Activated T-helper 2 cell treated with anti-CD3 and anti-CD28 coated beads, Interferon-gamma antibody, Interleukin-2, Interleukin-4, amounts not matched to agents 10 μg/mL and 5 μg/mL and 100 μg/mL, durations not matched to agents 14 hours and 24 hours and 36 hours (primary cell): ENCODE measurements around the gene PTPRN2. TPM values are rescaled to one million over a fixed set of nuclear protein-coding genes. Genes with fewer than 3 reads are reported as not detected.

Experiments used
- DNase-seq: peaks from one replicate; pipeline ENCODE4 v3.0.0; 2021; ENCODE audit warnings: low spot score
- H3K27ac Mint-ChIP-seq: one replicate; pipeline ENCODE4 v1.8.0; 2021; ENCODE audit warnings: mixed read lengths
- H3K27me3 Mint-ChIP-seq: one replicate; pipeline ENCODE4 v1.8.0; 2021; ENCODE audit warnings: low read depth, mixed read lengths
- H3K36me3 Mint-ChIP-seq: one replicate; pipeline ENCODE4 v1.8.0; 2021; ENCODE audit warnings: low read depth, mixed read lengths
- H3K4me1 Mint-ChIP-seq: one replicate; pipeline ENCODE4 v1.8.0; 2021; ENCODE audit warnings: low read depth, mixed read lengths
- H3K4me3 Mint-ChIP-seq: one replicate; pipeline ENCODE4 v1.8.0; 2021; ENCODE audit warnings: low read depth, mild to moderate bottlenecking, moderate library complexity, mixed read lengths
- H3K9me3 Mint-ChIP-seq: one replicate; pipeline ENCODE4 v1.8.0; 2021; ENCODE audit warnings: mixed read lengths
- intact Hi-C: fragments of 100-400 bp; cut with micrococcal nuclease; formaldehyde crosslinking; loops from one replicate; pipeline ENCODE4 v1.15.1; 2023
- total RNA-seq: library from RNA; stranded (reverse); gene quantifications from 2 replicates; pipeline ENCODE4 v1.2.3, GENCODE V29; 2022

Gene PTPRN2
- total RNA-seq, 1 donor from 2014 or later = 1.3 TPM

DNA sequence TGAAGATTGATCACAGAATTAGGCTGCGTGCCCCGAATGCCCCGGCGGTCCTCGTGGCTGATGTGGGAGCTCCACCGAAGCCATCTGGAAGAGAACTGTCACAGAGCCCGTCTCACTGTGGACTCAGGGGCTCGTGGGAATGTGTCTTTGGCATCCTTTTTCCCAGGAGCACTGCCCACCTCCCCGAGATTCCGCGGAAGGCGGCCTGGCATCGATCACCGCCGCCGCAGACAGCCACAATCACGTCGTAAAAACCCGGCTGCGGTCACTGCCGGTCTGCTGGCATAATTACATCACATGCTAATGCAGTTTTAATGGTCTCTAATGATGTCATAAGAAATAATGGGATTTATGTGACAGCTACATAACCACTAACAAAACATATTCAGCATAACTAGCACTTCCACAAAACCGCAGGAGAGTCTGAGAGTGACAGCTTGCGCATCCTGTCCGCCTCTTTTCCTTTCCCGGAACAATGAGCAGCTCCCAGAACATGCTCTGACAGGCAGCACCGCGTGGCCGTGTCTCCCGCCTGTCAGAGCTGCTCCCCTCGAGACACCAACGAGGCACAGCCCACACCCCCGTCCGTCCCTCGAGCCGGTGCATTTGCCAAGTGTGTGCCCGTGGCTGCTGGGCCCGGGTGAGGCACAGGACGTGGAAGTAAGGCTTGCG lies 490.0 kb downstream of the PTPRN2 start:
- Mint-ChIP-seq H3K27me3 (no peaks in the 10 kb centered on the region), H3K9me3 (peaks cover 7% of the 10 kb centered on the region), H3K4me3 (no peak overlapping the region), H3K4me1 (no peaks in the 10 kb centered on the region), H3K36me3 (no peaks in the 10 kb centered on the region), H3K27ac (no peak overlapping the region)
- intact Hi-C loops = no loop called here
- no peak for DNase-seq

DNA sequence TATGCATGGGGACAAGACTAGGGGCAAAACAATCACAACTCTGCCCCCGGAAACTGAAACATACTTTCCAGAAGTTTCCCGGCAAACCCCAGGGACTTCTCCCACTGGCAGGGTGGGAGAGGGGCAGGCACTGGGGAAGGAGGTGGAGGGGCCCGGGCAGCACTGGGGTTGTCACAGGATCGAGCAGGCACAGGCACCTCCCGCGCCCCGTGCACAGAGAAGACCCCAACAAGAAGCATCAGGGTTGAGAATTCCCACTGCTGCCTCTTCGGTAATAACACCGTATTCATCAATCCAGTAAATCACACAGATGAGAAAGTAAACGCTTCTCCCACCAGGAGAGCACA lies 490.5 kb downstream of the PTPRN2 start:
- intact Hi-C loops = no loop called here
- Mint-ChIP-seq H3K27me3 (no peaks in the 10 kb centered on the region), H3K36me3 (no peaks in the 10 kb centered on the region), H3K27ac (no peak overlapping the region), H3K4me3 (no peak overlapping the region), H3K9me3 (peaks cover 7% of the 10 kb centered on the region), H3K4me1 (no peaks in the 10 kb centered on the region)
- DNase-seq = no peak

DNA sequence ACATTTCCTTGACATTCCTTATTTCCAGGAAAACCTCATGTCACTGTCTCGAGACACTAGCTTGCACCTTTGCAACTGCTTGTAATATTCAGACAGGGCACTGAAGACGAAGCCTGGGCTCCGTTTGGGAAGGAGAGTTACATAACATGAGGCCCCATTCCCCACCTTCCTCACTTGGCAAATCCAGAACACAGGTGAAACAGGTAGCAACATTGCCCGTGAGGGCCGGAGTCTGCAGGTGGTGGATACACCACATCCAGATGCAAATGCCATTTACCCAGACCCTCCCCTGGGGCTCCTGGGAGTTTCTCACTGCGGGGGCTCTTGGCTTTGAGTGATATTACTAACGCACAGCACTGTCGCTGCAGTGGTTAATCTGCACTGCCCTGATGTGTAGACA lies 491.0 kb downstream of the PTPRN2 start:
- Mint-ChIP-seq H3K36me3 (no peaks in the 10 kb centered on the region), H3K27ac (no peak overlapping the region), H3K4me1 (no peaks in the 10 kb centered on the region), H3K27me3 (no peaks in the 10 kb centered on the region), H3K4me3 (no peak overlapping the region), H3K9me3 (peaks cover 7% of the 10 kb centered on the region)
- intact Hi-C loops = no loop called here
- no peak for DNase-seq

DNA sequence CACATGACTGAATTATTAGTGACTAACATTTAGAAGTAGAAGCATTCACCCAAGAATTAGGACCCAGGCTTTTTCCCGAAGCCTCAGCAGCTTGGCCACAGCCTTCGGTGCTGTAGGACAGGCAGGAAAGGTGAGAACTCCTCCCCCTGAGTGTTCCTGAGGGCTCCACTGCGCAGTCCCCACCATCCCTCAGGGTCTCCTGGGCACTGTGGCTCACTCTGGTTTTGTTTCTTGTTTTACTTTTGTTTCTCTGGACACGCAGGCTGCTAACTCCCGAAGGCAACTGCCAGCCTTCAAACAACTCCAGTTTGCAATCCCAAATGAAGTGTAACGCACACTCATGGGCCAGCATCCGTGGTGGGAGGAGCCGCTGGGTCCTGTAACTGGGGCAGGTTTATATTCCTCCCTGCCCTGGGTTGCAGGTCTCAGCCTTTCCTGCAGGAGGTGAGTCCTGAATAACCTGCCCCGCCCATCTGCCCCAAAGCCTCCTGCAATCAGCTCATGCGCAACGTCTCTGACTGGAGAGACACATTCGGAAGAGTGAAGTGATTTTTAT lies 492.9 kb downstream of the PTPRN2 start:
- H3K27me3 Mint-ChIP-seq = no peaks in the 10 kb centered on the region
- peaks cover 4% of the 10 kb centered on the region for H3K9me3 Mint-ChIP-seq
- no peak overlapping the region for H3K27ac Mint-ChIP-seq
- H3K4me1 Mint-ChIP-seq = no peaks in the 10 kb centered on the region
- H3K4me3 Mint-ChIP-seq = no peak overlapping the region
- intact Hi-C loops = no loop called here
- H3K36me3 Mint-ChIP-seq = no peaks in the 10 kb centered on the region
- DNase-seq = no peak

DNA sequence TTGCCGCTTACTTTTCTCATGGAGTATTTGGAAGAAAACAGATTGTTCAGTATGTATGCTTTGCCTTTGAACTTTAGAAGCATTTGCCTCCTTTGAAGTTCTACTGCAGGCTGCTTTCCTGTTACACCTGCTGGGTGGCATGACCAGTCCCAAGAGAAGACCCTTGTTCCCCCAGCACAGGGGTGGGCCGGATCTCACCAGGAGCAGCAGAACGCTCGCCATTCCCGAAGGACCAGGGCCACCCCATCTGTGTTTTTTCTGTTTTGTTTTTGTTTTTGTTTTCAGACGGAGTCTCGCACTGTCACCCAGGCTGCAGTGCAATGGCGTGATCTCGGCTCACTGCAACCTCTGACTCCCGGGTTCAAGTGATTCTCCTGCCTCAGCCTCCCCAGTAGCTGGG lies 493.6 kb downstream of the PTPRN2 start:
- Mint-ChIP-seq H3K27me3 (no peaks in the 10 kb centered on the region), H3K27ac (no peak overlapping the region), H3K4me3 (no peak overlapping the region), H3K4me1 (no peaks in the 10 kb centered on the region), H3K36me3 (no peaks in the 10 kb centered on the region), H3K9me3 (peaks cover 8% of the 10 kb centered on the region)
- intact Hi-C loops = no loop called here
- no peak for DNase-seq

DNA sequence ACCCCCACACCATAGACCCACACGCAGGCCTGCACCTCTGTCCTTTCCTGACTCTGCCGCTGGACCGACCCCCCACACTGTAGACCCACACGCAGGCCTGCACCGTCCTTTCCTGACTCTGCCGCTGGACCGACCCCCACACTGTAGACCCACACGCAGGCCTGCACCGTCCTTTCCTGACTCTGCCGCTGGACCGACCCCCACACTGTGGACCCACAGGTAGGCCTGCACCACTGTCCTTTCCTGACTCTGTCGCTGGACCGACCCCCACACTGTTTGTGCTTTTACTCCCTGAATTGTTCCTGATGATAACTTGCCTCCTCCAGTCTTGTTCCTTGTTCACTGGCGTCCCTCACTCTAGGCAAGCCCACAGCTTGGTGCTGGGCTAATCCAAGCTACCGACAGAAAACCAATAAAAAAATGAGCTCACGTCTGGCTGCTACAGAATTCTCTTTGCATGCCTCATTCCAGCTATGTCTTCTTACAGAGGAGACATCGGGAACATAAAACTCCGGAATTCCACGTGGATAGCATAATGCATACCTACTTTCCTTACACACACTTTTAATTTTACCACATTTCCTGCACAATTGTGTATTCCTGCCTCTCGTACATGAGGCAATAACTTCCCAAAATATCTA lies 494.3 kb downstream of the PTPRN2 start:
- intact Hi-C loops = no loop called here
- H3K9me3 Mint-ChIP-seq = peaks cover 8% of the 10 kb centered on the region
- no peaks in the 10 kb centered on the region for H3K4me1 Mint-ChIP-seq
- H3K27ac Mint-ChIP-seq = no peak overlapping the region
- no peaks in the 10 kb centered on the region for H3K36me3 Mint-ChIP-seq
- no peak for DNase-seq
- no peak overlapping the region for H3K4me3 Mint-ChIP-seq
- no peaks in the 10 kb centered on the region for H3K27me3 Mint-ChIP-seq

DNA sequence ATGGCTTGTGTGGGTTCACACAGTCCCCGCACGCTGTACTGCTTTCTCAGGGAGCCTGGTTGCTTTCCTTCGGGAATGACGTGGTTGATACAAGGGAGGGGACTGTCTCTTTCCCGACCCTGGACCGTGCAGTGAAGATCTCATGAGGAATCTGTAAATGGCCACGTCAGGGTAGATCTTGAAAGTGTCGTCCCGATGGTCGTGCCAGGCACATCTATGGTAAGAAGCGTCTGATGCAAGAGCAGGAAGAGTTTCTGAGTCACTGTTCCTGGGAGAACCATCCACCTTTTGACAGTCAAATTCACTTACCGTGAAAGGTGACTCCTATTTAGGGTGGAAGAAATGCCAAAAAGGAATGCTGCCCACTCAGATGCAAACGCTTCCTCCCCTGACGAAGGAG lies 500.4 kb downstream of the PTPRN2 start:
- H3K9me3 Mint-ChIP-seq = peaks cover 35% of the 10 kb centered on the region
- no peak overlapping the region for H3K4me3 Mint-ChIP-seq
- no peak for DNase-seq
- no peaks in the 10 kb centered on the region for H3K27me3 Mint-ChIP-seq
- H3K4me1 Mint-ChIP-seq = no peaks in the 10 kb centered on the region
- no peak overlapping the region for H3K27ac Mint-ChIP-seq
- intact Hi-C loops = no loop called here
- peaks cover 4% of the 10 kb centered on the region for H3K36me3 Mint-ChIP-seq

DNA sequence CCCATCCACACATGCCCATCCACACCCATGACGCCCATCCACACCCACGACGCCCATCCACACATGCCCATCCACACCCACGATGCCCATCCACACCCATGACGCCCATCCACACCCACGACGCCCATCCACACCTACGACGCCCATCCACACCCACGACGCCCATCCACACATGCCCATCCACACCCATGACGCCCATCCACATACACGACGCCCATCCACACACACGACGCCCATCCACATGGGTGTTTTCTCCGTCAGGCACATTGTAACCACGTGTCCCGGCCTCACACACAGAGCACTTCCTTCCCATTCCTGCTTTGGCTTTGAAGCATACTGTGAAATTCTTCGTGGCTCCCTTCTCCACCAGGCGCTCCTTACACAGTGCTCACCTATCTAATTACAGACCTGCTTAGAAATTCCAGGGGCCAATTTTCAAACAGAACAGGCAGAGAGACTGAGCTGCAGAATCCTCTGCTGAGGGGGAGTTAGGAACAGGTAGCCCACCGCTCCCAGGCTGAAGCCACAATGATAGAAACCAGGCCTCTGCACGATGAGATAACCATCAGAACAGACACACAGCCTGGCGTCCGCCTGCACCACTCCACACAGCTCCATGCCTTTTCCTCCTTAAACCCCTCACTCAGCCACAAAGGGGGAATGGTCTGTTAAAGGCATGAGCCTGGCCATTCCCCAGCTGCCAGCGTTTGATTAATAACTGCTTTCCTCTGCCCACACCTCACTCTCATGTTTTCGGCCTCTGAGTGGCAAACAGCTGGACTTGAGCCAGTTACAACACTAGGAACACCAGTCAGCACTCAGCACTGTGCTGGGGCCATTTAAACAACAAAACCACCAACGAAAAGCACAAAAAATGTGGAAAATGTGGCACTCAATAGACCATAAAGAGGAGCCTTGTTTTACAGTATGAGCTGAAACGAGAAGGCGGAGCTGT lies 501.6 kb downstream of the PTPRN2 start:
- Mint-ChIP-seq H3K27ac (no peak overlapping the region), H3K27me3 (no peaks in the 10 kb centered on the region), H3K36me3 (peaks cover 4% of the 10 kb centered on the region), H3K4me1 (no peaks in the 10 kb centered on the region), H3K9me3 (peaks cover 35% of the 10 kb centered on the region), H3K4me3 (no peak overlapping the region)
- intact Hi-C loops = no loop called here
- DNase-seq = no peak

DNA sequence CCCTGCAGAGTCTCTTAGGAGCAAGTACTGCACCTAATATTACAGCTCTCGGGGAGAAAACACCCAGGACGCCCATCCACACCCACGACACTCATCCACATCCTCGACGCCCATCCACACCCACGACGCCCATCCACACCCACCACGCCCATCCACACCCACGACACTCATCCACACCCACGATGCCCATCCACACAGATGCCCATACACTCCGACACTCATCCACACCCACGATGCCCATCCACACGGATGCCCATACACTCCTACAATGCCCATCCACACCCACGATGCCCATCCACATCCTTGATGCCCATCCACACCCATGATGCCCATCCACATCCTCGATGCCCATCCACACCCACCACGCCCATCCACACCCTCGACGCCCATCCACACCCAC lies 503.1 kb downstream of the PTPRN2 start:
- intact Hi-C loops = no loop called here
- Mint-ChIP-seq H3K4me1 (no peaks in the 10 kb centered on the region), H3K9me3 (peaks cover 29% of the 10 kb centered on the region), H3K36me3 (peaks cover 4% of the 10 kb centered on the region), H3K27me3 (no peaks in the 10 kb centered on the region), H3K27ac (no peak overlapping the region), H3K4me3 (no peak overlapping the region)
- DNase-seq = no peak

DNA sequence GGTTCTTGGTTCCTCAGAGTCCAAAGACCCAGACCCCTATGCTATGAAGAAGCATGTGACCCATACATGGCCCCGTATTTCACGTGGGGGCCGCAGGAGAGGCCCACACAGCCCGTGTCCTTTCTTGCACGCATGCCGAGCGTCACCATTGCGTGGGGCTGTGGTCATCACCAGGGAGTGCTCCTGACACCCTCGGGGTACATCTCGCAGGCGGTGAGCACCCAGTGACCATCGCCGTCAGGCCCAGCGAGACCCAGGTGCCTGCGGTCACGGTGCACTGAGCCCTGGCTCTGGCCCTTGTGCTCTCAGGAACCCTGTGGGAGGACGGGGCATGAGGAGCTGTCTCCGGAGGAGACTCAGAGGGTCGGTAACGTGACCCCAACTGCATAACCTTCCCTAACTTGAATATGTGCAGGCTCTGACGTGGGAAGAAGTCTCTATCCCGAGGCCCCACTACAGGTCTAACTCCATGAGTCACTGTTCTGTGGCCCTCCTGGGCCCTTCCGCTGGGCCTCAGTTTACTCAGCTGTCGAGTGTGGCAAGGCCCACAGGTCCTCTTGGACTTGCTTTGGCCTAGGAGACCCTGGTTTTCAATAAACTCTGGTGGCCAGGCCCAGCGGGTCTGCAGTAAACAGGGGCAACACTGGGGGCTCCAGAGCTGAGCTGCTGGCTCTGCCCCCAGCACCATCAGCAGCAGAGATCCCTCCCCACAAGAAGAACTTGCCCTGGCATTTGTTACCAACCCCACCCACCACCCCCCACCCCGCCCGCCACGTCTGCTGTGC lies 503.9 kb downstream of the PTPRN2 start:
- intact Hi-C loops = no loop called here
- H3K27ac Mint-ChIP-seq = no peak overlapping the region
- H3K4me3 Mint-ChIP-seq = no peak overlapping the region
- peaks cover 27% of the 10 kb centered on the region for H3K9me3 Mint-ChIP-seq
- H3K27me3 Mint-ChIP-seq = no peaks in the 10 kb centered on the region
- no peaks in the 10 kb centered on the region for H3K4me1 Mint-ChIP-seq
- peaks cover 4% of the 10 kb centered on the region for H3K36me3 Mint-ChIP-seq
- DNase-seq = no peak

DNA sequence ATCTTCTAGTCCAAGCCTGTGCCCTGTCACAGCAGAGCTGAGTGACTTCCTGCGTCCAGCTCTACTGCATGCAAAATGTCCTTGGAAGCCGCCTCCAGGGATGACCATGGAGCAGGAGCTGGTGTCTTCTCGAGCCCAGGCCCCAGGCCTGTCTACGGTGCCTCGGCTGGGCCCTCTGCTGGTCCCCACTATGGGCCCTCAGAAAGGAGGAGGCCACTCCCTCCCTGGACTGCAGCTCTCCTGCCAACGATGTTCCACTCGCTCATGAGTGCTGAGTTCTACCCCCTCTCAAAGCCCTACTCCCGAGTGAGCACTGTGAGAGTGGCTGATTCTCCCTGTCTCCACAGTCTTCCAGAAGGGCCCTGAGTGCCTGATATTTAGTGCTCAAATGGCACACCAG lies 504.9 kb downstream of the PTPRN2 start:
- H3K27me3 Mint-ChIP-seq = no peaks in the 10 kb centered on the region
- H3K9me3 Mint-ChIP-seq = peaks cover 27% of the 10 kb centered on the region
- H3K4me1 Mint-ChIP-seq = no peaks in the 10 kb centered on the region
- H3K27ac Mint-ChIP-seq = no peak overlapping the region
- intact Hi-C loops = no loop called here
- DNase-seq = no peak
- peaks cover 4% of the 10 kb centered on the region for H3K36me3 Mint-ChIP-seq
- no peak overlapping the region for H3K4me3 Mint-ChIP-seq

DNA sequence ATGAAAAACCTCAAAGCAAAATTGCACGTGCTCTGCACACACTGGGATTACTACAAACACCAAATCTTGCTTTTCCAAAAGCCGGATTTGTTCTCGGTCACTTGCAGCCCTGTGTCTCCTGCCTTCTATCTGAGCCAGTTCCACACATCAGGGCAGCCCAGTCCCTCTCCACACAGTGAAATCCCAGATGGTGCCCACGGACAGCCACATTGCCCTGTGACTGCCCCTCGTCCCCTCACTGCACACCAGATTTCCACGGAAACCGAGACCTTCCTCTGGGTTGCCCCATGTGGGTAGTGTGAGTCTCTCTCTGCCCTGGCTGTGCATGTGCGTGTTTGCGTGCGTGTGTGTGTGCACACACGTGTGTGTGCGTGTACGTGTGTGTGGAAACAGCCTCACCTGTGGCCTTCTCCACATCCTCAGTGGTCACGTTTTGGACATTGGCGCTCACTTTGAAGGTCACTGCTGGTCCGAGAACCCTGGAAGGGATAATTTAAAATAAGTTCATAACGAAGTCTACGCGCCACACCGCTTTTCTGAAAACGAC lies 506.7 kb downstream of the PTPRN2 start:
- no peaks in the 10 kb centered on the region for H3K4me1 Mint-ChIP-seq
- intact Hi-C loops = no loop called here
- H3K9me3 Mint-ChIP-seq = peaks cover 16% of the 10 kb centered on the region
- H3K27ac Mint-ChIP-seq = no peak overlapping the region
- peaks cover 4% of the 10 kb centered on the region for H3K36me3 Mint-ChIP-seq
- H3K27me3 Mint-ChIP-seq = no peaks in the 10 kb centered on the region
- DNase-seq = no peak
- H3K4me3 Mint-ChIP-seq = no peak overlapping the region
